ENCODE measurements around the gene MPP1.

Gene MPP1

GRCh38 chrX:154742613-154743012 lies 62.7 kb downstream of the MPP1 start:
- no peaks in the 10 kb centered on the region for H3K36me3 ChIP-seq (replicated peaks)
- TF ChIP-seq, protein P1, sequence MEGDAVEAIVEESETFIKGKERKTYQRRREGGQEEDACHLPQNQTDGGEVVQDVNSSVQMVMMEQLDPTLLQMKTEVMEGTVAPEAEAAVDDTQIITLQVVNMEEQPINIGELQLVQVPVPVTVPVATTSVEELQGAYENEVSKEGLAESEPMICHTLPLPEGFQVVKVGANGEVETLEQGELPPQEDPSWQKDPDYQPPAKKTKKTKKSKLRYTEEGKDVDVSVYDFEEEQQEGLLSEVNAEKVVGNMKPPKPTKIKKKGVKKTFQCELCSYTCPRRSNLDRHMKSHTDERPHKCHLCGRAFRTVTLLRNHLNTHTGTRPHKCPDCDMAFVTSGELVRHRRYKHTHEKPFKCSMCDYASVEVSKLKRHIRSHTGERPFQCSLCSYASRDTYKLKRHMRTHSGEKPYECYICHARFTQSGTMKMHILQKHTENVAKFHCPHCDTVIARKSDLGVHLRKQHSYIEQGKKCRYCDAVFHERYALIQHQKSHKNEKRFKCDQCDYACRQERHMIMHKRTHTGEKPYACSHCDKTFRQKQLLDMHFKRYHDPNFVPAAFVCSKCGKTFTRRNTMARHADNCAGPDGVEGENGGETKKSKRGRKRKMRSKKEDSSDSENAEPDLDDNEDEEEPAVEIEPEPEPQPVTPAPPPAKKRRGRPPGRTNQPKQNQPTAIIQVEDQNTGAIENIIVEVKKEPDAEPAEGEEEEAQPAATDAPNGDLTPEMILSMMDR (IDR thresholded peaks at IDR 0.05; ENCODE audit: low read depth, low read length, missing control alignments) = no peak
- H3K27ac ChIP-seq = no peak overlapping the region
- no peak for DNase-seq
- H3K4me3 ChIP-seq (ENCODE audit: low read depth, low read length) = no peak overlapping the region
- in situ Hi-C loops (cut with HindIII; ENCODE audit: low pct_ligation_motif_present, low sequenced_read_pairs) = no loop called here
- no peaks in the 10 kb centered on the region for H3K27me3 ChIP-seq (replicated peaks)

GRCh38 chrX:154739952-154740465 lies 65.3 kb downstream of the MPP1 start:
- TF ChIP-seq, protein P1 (IDR thresholded peaks at IDR 0.05; ENCODE audit: low read depth, low read length, missing control alignments) = no peak
- Histone ChIP-seq H3K36me3 (replicated peaks) (no peaks in the 10 kb centered on the region), H3K27ac (no peak overlapping the region), H3K27me3 (replicated peaks) (no peaks in the 10 kb centered on the region), H3K4me3 (ENCODE audit: low read depth, low read length) (no peak overlapping the region)
- in situ Hi-C loops (cut with HindIII; ENCODE audit: low pct_ligation_motif_present, low sequenced_read_pairs) = no loop called here
- DNase-seq = no peak

DNA sequence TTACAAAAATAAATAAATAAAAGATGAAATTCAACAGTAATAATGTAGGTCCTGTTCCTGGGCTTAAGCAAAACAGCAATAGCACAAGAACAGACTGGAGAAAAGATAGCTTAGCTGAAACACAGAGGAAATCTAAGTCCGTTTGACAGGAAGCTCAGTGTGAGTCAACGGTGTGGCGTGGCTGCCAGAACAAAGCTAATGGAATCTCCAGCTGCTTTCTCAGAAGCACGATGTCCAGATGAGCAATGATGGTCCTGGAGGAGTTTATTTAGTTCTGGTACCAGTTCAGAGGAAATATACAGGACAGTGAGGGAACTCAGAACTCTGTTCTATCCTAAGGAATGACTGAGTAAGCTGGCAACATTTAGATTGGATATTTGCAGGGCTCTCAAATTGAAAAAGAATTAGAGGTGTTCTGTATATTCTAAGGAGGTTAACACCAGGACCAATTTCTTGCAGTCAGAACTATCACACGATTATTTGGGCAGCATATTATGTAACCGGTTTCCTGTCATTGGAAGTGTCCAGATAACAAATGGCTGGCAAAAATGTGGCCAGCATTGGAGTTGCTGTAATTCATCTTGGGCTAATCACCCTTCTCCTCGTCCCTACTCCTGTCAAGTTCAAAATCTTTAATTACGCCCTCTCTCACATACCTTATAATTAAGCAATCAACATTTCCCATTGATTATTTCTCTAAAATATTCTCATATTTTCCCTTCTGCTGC lies 67.1 kb downstream of the MPP1 start:
- peak; percentile 82 for DNase-seq

GRCh38 chrX:154737136-154737535 lies 68.1 kb downstream of the MPP1 start:
- Histone ChIP-seq H3K27ac (peak overlapping the region; percentile 87), H3K4me3 (ENCODE audit: low read depth, low read length) (no peak overlapping the region), H3K36me3 (replicated peaks) (no peaks in the 10 kb centered on the region), H3K27me3 (replicated peaks) (no peaks in the 10 kb centered on the region)
- in situ Hi-C loops (cut with HindIII; ENCODE audit: low pct_ligation_motif_present, low sequenced_read_pairs) = no loop called here
- TF ChIP-seq, protein P1 (IDR thresholded peaks at IDR 0.05; ENCODE audit: low read depth, low read length, missing control alignments) = no peak
- DNase-seq = no peak

More for the DNA sequence above, 67.1 kb downstream of the MPP1 start:
- TF ChIP-seq, protein P1 (IDR thresholded peaks at IDR 0.05; ENCODE audit: low read depth, low read length, missing control alignments) = no peak
- no peaks in the 10 kb centered on the region for H3K27me3 ChIP-seq (replicated peaks)
- in situ Hi-C loops (cut with HindIII; ENCODE audit: low pct_ligation_motif_present, low sequenced_read_pairs) = no loop called here
- H3K4me3 ChIP-seq (ENCODE audit: low read depth, low read length) = no peak overlapping the region
- peak overlapping the region; percentile 87 for H3K27ac ChIP-seq
- no peaks in the 10 kb centered on the region for H3K36me3 ChIP-seq (replicated peaks)

DNA sequence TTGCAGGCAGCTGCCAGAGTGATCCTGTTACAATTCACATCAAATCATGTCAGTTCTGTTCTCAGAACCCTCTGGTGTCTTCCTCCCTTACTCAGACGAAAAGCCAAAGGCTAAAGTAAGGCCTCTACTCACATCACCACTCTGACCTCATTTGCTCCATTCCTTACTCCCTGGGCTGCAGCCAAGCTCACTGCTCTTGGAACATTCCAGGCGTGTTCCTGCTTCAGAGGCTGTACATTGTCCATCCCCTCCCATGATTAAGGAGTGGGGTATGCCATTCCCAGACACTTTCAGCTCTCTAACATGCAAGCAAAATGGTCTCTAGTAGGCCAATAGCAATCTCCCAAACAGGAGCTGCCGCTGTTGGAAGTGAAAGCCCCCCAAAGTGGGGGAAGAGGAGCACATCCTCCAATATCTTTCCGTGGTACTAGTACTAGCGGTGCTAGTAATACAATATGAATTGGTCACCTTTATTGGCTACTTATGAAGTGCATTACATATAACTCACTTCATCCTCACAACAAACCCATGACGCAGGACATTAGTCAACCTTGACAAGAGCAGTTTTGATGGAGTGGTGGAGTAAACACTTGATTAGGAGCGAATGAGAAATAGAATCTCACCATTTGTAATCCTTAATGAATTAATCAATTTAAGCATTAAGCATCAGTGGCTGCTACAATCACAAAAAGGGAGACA lies 69.4 kb downstream of the MPP1 start:
- Histone ChIP-seq H3K27ac (peak overlapping the region; percentile 87), H3K4me3 (ENCODE audit: low read depth, low read length) (no peak overlapping the region), H3K36me3 (replicated peaks) (no peaks in the 10 kb centered on the region), H3K27me3 (replicated peaks) (no peaks in the 10 kb centered on the region)
- TF ChIP-seq, protein P1 (IDR thresholded peaks at IDR 0.05; ENCODE audit: low read depth, low read length, missing control alignments) = no peak
- in situ Hi-C loops (cut with HindIII; ENCODE audit: low pct_ligation_motif_present, low sequenced_read_pairs) = no loop called here
- peak; percentile 89 for DNase-seq

All from brain microvascular endothelial cell (primary cell).